ENCODE results near the gene ZNF516. TPM values are rescaled to one million over a fixed set of nuclear protein-coding genes. Genes with fewer than 3 reads are reported as not detected.
A peak's percentile ranks its signal among the peaks of the same experiment; 100 is the strongest.

ZNF516 gene
- total and polyA plus RNA-seq, 2 of the 13 experiments (the other 11 are each of a cell fraction or from before 2014, with no cell fraction given) = 16.6 to 18.7 TPM

DNA sequence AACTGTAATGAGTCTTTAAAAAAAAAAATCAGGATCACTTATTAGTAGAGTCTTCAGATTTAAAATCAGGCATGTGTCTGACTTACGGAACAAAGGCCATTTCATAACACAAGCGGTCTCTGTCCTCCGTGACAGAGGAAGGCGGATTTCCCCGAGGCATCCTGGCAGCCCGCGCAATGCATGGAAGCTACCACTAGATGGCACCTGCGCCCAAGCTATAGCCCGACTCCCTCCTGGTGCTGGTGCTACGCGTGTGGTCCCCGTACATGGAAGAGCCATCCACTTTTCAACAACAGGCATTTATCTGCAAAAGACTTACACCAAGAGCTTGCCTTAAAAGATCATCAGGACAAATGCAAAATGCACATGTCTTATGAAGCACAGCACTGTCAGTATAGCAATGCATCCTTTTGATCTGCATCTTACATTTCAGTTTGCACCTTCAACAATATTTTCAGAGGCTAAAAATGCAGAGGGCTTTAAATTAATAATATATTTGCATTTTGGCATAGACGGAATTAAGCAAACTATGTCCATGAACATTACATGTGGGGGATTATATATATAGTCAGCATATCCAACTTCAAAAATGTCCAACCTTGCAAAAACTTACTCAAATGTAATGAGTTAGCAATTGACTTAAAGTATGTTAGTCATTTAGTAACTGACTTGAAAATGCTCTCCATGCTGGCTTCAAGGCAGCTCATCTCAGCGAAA, 96.0 kb downstream of the ZNF516 start (continued):
- TF ChIP-seq POGZ (CRISPR knock-in tag; IDR thresholded peaks at IDR 0.05) = no peak
- no peak for TF ChIP-seq NAIF1 (CRISPR knock-in tag; IDR thresholded peaks at IDR 0.05; ENCODE audit: borderline replicate concordance)
- TF ChIP-seq, protein P1, sequence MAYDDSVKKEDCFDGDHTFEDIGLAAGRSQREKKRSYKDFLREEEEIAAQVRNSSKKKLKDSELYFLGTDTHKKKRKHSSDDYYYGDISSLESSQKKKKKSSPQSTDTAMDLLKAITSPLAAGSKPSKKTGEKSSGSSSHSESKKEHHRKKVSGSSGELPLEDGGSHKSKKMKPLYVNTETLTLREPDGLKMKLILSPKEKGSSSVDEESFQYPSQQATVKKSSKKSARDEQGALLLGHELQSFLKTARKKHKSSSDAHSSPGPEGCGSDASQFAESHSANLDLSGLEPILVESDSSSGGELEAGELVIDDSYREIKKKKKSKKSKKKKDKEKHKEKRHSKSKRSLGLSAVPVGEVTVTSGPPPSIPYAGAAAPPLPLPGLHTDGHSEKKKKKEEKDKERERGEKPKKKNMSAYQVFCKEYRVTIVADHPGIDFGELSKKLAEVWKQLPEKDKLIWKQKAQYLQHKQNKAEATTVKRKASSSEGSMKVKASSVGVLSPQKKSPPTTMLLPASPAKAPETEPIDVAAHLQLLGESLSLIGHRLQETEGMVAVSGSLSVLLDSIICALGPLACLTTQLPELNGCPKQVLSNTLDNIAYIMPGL (CRISPR knock-in tag; IDR thresholded peaks at IDR 0.05; ENCODE audit: borderline replicate concordance in 1 of 2, low read depth in 1 of 2) = 0 out of 4 replicates have a peak, but pooled peaks have one; percentile 34 to 38
- no peak for TF ChIP-seq ZNF160 (CRISPR knock-in tag; IDR thresholded peaks at IDR 0.05)
- TF ChIP-seq RAD21 (CRISPR knock-in tag; IDR thresholded peaks at IDR 0.05) = peak; percentile 92
- TF ChIP-seq ZFP62 (CRISPR knock-in tag; IDR thresholded peaks at IDR 0.05) = no peak
- TF ChIP-seq SIN3B (IDR thresholded peaks at IDR 0.05; ENCODE audit: low read length) = no peak
- TF ChIP-seq, protein P2, sequence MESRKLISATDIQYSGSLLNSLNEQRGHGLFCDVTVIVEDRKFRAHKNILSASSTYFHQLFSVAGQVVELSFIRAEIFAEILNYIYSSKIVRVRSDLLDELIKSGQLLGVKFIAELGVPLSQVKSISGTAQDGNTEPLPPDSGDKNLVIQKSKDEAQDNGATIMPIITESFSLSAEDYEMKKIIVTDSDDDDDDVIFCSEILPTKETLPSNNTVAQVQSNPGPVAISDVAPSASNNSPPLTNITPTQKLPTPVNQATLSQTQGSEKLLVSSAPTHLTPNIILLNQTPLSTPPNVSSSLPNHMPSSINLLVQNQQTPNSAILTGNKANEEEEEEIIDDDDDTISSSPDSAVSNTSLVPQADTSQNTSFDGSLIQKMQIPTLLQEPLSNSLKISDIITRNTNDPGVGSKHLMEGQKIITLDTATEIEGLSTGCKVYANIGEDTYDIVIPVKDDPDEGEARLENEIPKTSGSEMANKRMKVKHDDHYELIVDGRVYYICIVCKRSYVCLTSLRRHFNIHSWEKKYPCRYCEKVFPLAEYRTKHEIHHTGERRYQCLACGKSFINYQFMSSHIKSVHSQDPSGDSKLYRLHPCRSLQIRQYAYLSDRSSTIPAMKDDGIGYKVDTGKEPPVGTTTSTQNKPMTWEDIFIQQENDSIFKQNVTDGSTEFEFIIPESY (CRISPR knock-in tag; IDR thresholded peaks at IDR 0.05) = peak; percentile 98
- no peak for TF ChIP-seq ZNF430 (CRISPR knock-in tag; IDR thresholded peaks at IDR 0.05)
- no peak for TF ChIP-seq SAFB2 (CRISPR knock-in tag; IDR thresholded peaks at IDR 0.05; ENCODE audit: borderline replicate concordance, low read depth)
- TF ChIP-seq XRCC5 (optimal IDR thresholded peaks at IDR 0.05; ENCODE audit: low read length) = peak; percentile 43
- TF ChIP-seq TCF7L2 (IDR thresholded peaks at IDR 0.05; ENCODE audit: low read depth, low read length) = no peak
- TF ChIP-seq BRD4 (CRISPR knock-in tag; IDR thresholded peaks at IDR 0.05) = no peak
- no peak for TF ChIP-seq ZC3H13 (CRISPR knock-in tag; IDR thresholded peaks at IDR 0.05)
- TF ChIP-seq ETV5 (CRISPR knock-in tag; IDR thresholded peaks at IDR 0.05; ENCODE audit: borderline replicate concordance) = peak; percentile 21; the same call in 1 of the 2 replicates
- TF ChIP-seq CREB1 (IDR thresholded peaks at IDR 0.05) = no peak
- TF ChIP-seq CREB1 (CRISPR knock-in tag; IDR thresholded peaks at IDR 0.05) = no peak
- no peak for TF ChIP-seq ZNF83 (CRISPR knock-in tag; IDR thresholded peaks at IDR 0.05; ENCODE audit: borderline replicate concordance)
- TF ChIP-seq ZSCAN22 (CRISPR knock-in tag; IDR thresholded peaks at IDR 0.05) = no peak
- no peak for TF ChIP-seq KLF13 (CRISPR knock-in tag; IDR thresholded peaks at IDR 0.05)
- TF ChIP-seq ZBTB42 (CRISPR knock-in tag; IDR thresholded peaks at IDR 0.05) = no peak
- TF ChIP-seq ZNF446 (CRISPR knock-in tag; IDR thresholded peaks at IDR 0.05) = no peak
- TF ChIP-seq MYC (CRISPR knock-in tag; IDR thresholded peaks at IDR 0.05; ENCODE audit: borderline replicate concordance) = peak; percentile 26; the same call in 1 of the 2 replicates
- no peak for TF ChIP-seq PAX8 (CRISPR knock-in tag; IDR thresholded peaks at IDR 0.05; ENCODE audit: borderline replicate concordance)
- peak; percentile 59; the same call in 1 of the 2 replicates for TF ChIP-seq IRF2 (CRISPR knock-in tag; IDR thresholded peaks at IDR 0.05)
- TF ChIP-seq KDM1A (CRISPR knock-in tag; IDR thresholded peaks at IDR 0.05) = no peak
